CD4-positive, alpha-beta T cell treated with Interleukin-6 at 100 ng/mL for 8 hours (primary cell): ENCODE results near the gene KDM4D.
"Not testable (repeated sequence)": the region's sequence is repeated elsewhere in the genome, so short reads cannot be mapped to it uniquely, and the experiment has no call there.

Experiments used
- DNase-seq: peaks from one replicate; pipeline ENCODE4 v3.0.0-alpha.2; 2020; ENCODE audit warnings: mixed read lengths, low spot score

KDM4D gene

GRCh38 chr11:95033051-95033450 lies 59.5 kb downstream of the KDM4D start:
- DNase-seq: no peak

DNA sequence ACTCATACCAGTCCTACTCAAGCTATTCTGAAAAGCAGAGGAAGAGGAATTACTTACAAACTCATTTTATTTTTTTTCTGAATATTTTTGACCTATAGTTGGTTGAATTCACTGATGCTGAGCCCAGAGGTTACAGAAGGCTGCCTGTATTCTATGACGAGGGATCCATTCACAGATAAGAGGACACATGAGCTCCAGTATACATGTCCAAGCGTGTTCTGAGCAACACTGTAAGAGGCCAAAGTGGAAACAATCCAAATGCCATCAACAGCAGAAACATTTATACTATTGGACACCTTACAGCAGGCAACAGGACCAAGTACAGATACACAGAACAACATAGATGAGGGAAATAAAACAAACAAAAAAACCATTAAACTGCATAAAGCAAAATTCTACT lies 61.8 kb downstream of the KDM4D start:
- no peak for DNase-seq

- not testable (repeated sequence) for DNase-seq
Measured at GRCh38 chr11:95037356-95038035, 64.0 kb downstream of the KDM4D start.

DNA sequence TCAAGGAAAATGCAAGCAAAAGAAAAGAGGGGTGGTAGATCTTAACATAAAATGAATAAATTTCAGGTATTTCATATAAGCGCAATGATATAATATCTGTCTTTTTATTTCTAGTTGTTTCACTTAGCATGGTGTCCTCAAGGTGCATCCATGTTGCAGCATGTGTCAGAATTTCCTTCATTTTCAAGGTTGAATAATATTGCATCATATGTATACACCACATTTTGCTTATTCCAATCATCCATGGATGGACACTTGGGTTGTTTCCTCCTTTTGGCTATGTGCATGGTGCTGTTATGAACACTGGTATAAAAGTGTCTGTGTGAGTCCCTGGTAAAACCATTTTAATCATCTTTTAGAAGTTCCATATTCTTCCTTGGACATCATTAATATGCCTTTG lies 68.7 kb downstream of the KDM4D start:
- no peak for DNase-seq

GRCh38 chr11:95042906-95043305 lies 69.4 kb downstream of the KDM4D start:
- DNase-seq: no peak

DNA sequence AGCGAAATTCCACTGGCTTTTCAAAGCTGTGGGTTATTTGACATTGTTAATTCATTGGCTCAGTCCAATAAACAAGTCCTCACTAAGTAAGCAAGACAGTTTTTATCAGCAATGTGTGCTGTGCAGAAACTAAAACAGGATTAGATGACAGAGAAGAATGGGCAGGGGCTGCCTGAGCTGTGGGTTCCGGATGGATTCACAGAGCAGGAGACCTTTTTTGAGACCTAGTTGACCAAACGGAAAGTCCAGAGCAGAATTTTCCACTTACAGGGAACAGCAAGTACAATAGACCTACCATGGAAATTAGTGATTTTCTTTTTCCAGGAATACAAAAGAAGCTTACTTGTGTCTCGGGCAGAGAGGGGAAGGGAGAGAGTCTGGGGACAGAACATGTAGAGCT lies 70.5 kb downstream of the KDM4D start:
- DNase-seq: no peak

DNA sequence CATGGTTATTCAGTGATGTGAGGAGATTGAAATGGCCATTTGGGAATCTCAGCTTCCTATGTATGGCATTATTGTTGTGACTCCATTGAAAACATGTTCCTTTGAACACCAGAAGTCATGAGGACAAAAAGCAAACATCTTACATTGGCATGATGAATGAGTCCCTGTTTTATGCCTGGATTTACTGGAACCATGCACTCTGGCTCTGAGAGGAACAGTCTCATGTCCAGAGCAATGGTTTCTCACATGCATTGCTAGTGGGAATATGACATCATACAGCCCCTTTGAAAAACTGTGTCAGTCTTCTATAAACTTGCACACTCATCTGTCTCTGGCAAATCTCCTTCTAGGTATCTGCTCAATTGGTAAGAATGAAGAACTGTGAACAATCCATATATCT lies 72.3 kb downstream of the KDM4D start:
- no peak for DNase-seq
